Activated T-cell treated with anti-CD3 and anti-CD28 coated beads, Interleukin-2, amount 50 U/mL, for 72 hours (primary cell): ENCODE results near the gene S1PR5. TPM values are rescaled to one million over a fixed set of nuclear protein-coding genes. Genes with fewer than 3 reads are reported as not detected.
"Not testable (repeated sequence)": the region's sequence is repeated elsewhere in the genome, so short reads cannot be mapped to it uniquely, and the experiment has no call there.

Source experiments
- ATAC-seq, 2 donors: fragments of 150-1000 bp; cut with Tn5 transposase; replicated peaks in 1 of 2; 2 replicates each; pipeline ENCODE4 v1.10.0; 2021; ENCODE audit warnings: moderate library complexity in 2 of 2, mild to moderate bottlenecking in 1 of 2
- DNase-seq, 2 donors: peaks; one replicate each; pipeline ENCODE4 v3.0.0; 2021 to 2022; ENCODE audit warnings: mixed read lengths in 1 of 2
- H3K27ac Mint-ChIP-seq: one replicate; pipeline ENCODE4 v1.8.0; 2022; ENCODE audit warnings: mild to moderate bottlenecking, moderate library complexity, mixed read lengths
- H3K27me3 Mint-ChIP-seq: one replicate; pipeline ENCODE4 v1.8.0; 2022; ENCODE audit warnings: low read depth, mixed read lengths
- H3K36me3 Mint-ChIP-seq, 2 donors: one replicate each; pipeline ENCODE4 v1.8.0; 2022; ENCODE audit warnings: mixed read lengths in 2 of 2, mild to moderate bottlenecking in 1 of 2; ENCODE audit not compliant: insufficient read depth in 2 of 2
- H3K4me1 Mint-ChIP-seq: one replicate; pipeline ENCODE4 v1.8.0; 2022; ENCODE audit warnings: low read depth, mixed read lengths
- H3K4me3 Mint-ChIP-seq, 2 donors: one replicate each; pipeline ENCODE4 v1.8.0; 2022; ENCODE audit warnings: mild to moderate bottlenecking in 2 of 2, mixed read lengths in 2 of 2, moderate library complexity in 2 of 2
- H3K9me3 Mint-ChIP-seq, 2 donors: one replicate each; pipeline ENCODE4 v1.8.0; 2022; ENCODE audit warnings: mixed read lengths in 2 of 2
- total RNA-seq, 2 donors: library from RNA; stranded (reverse); gene quantifications; one replicate each; pipeline ENCODE4 v1.2.3, GENCODE V29; 2022

The S1PR5 gene
- total RNA-seq, 2 donors from 2014 or later = 0.19 to 1.8 TPM

- Mint-ChIP-seq H3K36me3 (peaks cover 8 to 28% of the 10 kb centered on the region in 2 donors), H3K27me3 (no peaks in the 10 kb centered on the region), H3K4me3 (peak overlapping the region; percentile 52 to 81), H3K27ac (peak overlapping the region; percentile 43), H3K9me3 (no peaks in the 10 kb centered on the region), H3K4me1 (peaks cover 33% of the 10 kb centered on the region)
- DNase-seq (no peak), ATAC-seq (no peak)
Measured at GRCh38 chr19:10553087-10553667, 35.9 kb upstream of the S1PR5 start.

- Mint-ChIP-seq H3K36me3 (peaks cover 8 to 25% of the 10 kb centered on the region in 2 donors), H3K27ac (peak overlapping the region; percentile 33)
Measured at GRCh38 chr19:10552510-10553053, 35.3 kb upstream of the S1PR5 start.

GRCh38 chr19:10551698-10552301 lies 34.6 kb upstream of the S1PR5 start:
- peak; percentile 43 to 55 for DNase-seq
- Mint-ChIP-seq H3K36me3 (peaks cover 8 to 23% of the 10 kb centered on the region in 2 donors), H3K27me3 (no peaks in the 10 kb centered on the region), H3K4me1 (peaks cover 29% of the 10 kb centered on the region), H3K9me3 (no peaks in the 10 kb centered on the region), H3K4me3 (peak overlapping the region in 1 of 2 donors; percentile 45), H3K27ac (no peak overlapping the region)
- ATAC-seq = peak in 1 of 2 donors; percentile 16

More at GRCh38 chr19:10552510-10553053, 35.3 kb upstream of the S1PR5 start:
- Mint-ChIP-seq H3K4me3 (peak overlapping the region in 1 of 2 donors; percentile 81), H3K9me3 (no peaks in the 10 kb centered on the region), H3K27me3 (no peaks in the 10 kb centered on the region), H3K4me1 (peaks cover 29% of the 10 kb centered on the region)
- no peak for ATAC-seq
- DNase-seq = no peak

- H3K4me3 Mint-ChIP-seq, H3K9me3 Mint-ChIP-seq, DNase-seq, ATAC-seq, H3K27me3 Mint-ChIP-seq: not testable (repeated sequence)
- Mint-ChIP-seq H3K27ac (peak overlapping the region; percentile 18), H3K4me1 (peaks cover 29% of the 10 kb centered on the region), H3K36me3 (peaks cover 8 to 23% of the 10 kb centered on the region in 2 donors)
Measured at GRCh38 chr19:10551006-10551405, 33.8 kb upstream of the S1PR5 start.

- no peak for DNase-seq
- no peak for ATAC-seq
- H3K4me1 Mint-ChIP-seq = peaks cover 33% of the 10 kb centered on the region
- H3K9me3 Mint-ChIP-seq = no peaks in the 10 kb centered on the region
- peak overlapping the region; percentile 18 for H3K27ac Mint-ChIP-seq
- no peaks in the 10 kb centered on the region for H3K27me3 Mint-ChIP-seq
- peaks cover 5 to 23% of the 10 kb centered on the region in 2 donors for H3K36me3 Mint-ChIP-seq
- no peak overlapping the region for H3K4me3 Mint-ChIP-seq
Measured at GRCh38 chr19:10550336-10550735, 33.1 kb upstream of the S1PR5 start.

DNA sequence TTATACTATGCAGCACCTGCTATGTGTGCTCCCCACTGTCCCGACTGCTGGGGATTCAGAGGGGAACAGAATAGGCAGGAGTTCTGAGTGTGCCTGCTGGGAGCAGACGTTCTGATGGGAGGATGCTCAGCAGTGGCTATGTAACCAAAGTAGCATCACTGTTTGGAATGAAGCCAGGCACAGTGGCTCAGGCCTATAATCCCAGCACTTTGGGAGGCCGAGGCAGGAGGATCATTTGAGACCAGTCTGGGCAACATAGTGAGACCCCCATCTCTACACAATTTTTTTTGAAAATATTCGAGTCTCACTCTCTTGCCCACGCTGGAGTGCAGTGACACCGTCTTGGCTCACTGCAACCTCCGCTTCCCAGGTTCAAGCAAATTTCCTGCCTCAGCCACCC lies 32.5 kb upstream of the S1PR5 start:
- ATAC-seq = no peak
- no peaks in the 10 kb centered on the region for H3K27me3 Mint-ChIP-seq
- H3K27ac Mint-ChIP-seq = no peak overlapping the region
- peaks cover 35% of the 10 kb centered on the region for H3K4me1 Mint-ChIP-seq
- no peak for DNase-seq
- no peak overlapping the region for H3K4me3 Mint-ChIP-seq
- H3K9me3 Mint-ChIP-seq = no peaks in the 10 kb centered on the region
- H3K36me3 Mint-ChIP-seq = peaks cover 5 to 23% of the 10 kb centered on the region in 2 donors

DNA sequence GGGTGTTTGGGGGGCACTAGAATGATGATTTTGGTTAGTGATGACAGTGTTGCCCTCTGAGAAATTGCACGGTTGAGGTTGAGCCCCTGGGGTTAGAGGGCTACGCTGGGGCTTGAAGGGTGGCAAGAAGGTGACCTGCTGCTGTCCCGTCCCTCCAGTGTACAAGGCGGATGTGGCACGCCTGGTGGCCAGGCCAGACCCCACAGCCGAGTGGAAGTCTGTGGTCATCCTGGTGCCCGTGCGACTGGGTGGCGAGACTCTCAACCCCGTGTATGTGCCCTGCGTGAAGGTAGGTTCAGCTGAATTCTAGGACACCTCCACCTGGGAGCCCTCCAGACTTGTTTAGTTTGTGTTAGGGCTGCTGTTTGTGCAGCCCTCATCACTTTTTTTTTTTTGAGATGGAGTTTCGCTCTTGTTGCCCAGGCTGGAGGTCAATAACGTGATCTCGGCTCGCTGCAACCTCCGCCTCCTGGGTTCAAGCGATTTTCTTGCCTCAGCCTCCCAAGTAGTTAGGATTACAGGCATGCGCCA lies 31.6 kb upstream of the S1PR5 start:
- peaks cover 5 to 23% of the 10 kb centered on the region in 2 donors for H3K36me3 Mint-ChIP-seq
- no peak for ATAC-seq
- H3K27ac Mint-ChIP-seq = no peak overlapping the region
- no peaks in the 10 kb centered on the region for H3K9me3 Mint-ChIP-seq
- H3K4me1 Mint-ChIP-seq = peaks cover 31% of the 10 kb centered on the region
- no peak for DNase-seq
- no peaks in the 10 kb centered on the region for H3K27me3 Mint-ChIP-seq
- H3K4me3 Mint-ChIP-seq = no peak overlapping the region

DNA sequence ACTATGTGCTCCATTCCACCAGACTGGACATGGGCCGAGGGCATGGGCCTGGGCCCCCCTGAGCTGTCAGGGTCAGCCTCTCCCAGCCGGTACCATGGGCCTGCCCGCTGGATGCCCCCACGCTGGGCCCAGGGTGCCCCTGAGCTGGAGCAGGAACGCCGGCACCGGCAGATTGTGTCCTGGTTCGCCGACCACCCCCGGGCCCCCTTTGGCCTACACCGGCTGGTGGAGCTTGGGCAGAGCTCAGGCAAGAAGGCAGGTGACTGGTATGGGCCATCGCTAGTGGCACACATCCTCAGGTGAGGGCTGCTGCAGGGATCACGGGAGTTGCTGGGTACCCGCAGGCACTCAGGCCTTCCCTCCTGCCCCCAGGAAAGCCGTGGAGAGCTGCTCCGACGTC lies 29.6 kb upstream of the S1PR5 start:
- Mint-ChIP-seq H3K4me1 (peaks cover 17% of the 10 kb centered on the region), H3K9me3 (no peaks in the 10 kb centered on the region), H3K36me3 (peaks cover 0 to 11% of the 10 kb centered on the region in 2 donors), H3K27me3 (no peaks in the 10 kb centered on the region), H3K27ac (no peak overlapping the region), H3K4me3 (no peak overlapping the region)
- DNase-seq (no peak), ATAC-seq (no peak)

DNA sequence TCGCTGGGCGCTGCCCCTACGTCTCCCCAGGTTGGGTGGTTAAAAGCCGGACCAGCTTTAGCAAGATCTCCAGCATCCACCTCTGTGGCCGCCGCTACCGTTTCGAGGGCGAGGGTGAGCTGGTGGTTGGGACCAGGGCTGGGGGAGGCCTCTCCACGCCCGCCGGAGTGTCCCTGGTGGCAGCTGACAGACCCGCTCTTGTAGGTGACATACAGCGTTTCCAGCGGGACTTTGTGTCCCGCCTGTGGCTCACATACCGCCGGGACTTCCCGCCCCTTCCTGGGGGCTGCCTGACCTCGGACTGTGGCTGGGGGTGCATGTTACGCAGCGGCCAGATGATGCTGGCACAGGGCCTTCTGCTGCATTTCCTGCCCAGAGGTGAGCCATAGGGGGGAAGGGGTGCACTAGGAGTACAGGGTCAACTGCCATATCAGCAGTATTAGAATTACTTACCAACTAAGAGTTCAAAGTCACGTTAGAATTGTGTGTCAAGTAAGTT lies 27.6 kb upstream of the S1PR5 start:
- Mint-ChIP-seq H3K4me3 (peak overlapping the region; percentile 91), H3K36me3 (peaks cover 0 to 1% of the 10 kb centered on the region in 2 donors), H3K9me3 (no peaks in the 10 kb centered on the region), H3K27ac (peak overlapping the region; percentile 85), H3K4me1 (peaks cover 17% of the 10 kb centered on the region), H3K27me3 (peaks cover 10% of the 10 kb centered on the region)
- ATAC-seq = no peak
- DNase-seq = no peak

GRCh38 chr19:10544242-10544752 lies 27.1 kb upstream of the S1PR5 start:
- Mint-ChIP-seq H3K27ac (peak overlapping the region; percentile 85), H3K27me3 (peaks cover 13% of the 10 kb centered on the region), H3K36me3 (peaks cover 0 to 1% of the 10 kb centered on the region in 2 donors), H3K9me3 (no peaks in the 10 kb centered on the region), H3K4me3 (peak overlapping the region; percentile 91), H3K4me1 (peaks cover 17% of the 10 kb centered on the region)
- peak; percentile 30 to 34 for DNase-seq
- ATAC-seq = peak; percentile 23 to 45

DNA sequence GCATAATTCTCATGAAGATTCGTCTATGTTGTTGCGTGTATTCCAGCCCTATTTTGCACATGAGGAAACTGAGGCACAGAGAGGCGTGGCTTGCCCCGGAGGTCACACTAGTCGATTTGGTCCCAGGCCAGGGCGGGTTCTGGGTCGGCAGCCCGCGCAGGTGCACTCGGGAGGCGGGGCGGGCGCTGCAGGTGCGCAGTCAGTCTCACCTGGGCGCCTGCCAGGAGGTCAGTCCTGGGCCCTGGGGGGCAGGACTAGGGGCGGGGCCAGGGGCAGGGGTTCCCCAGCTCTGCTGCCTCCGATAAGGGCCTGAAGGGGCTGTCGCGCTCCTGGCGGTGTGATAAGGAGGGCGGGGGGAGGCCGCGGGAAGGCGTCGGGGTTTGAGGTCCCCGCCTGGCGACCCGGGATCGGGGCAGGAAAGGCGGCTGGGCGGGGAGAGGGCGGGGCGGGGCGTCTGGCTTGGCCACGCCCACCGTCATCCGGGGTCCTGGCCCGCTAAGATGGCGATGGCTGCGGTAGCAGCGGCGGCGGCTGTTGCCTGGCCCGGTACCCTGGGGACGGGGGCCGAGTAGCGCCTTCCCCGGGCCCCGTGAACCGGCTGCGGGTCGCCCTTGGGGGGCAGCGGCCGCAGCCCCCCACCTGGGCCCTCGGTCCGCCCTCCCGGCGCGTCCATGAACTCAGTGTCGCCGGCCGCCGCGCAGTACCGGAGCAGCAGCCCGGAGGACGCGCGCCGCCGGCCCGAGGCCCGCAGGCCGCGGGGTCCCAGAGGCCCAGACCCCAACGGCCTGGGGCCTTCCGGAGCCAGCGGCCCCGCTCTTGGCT lies 26.4 kb upstream of the S1PR5 start, which contains the start of gene ATG4D:
Gene ATG4D (plus strand): TSS at position 485 of the 822 bp plus-strand sequence. CDS start 187 bp downstream, at position 672.
- ATAC-seq = peak; percentile 88 to 91
- peak within 1 kb of the TSS; percentile 85 for H3K27ac Mint-ChIP-seq
- peaks cover 21% of the 10 kb centered on the region for H3K4me1 Mint-ChIP-seq
- peak; percentile 78 to 85 for DNase-seq
- H3K4me3 Mint-ChIP-seq = peak within 1 kb of the TSS; percentile 91
- no peaks in the 10 kb centered on the region for H3K9me3 Mint-ChIP-seq
- H3K36me3 Mint-ChIP-seq = peaks cover 0 to under 1% of the 10 kb centered on the region in 2 donors
- H3K27me3 Mint-ChIP-seq = peaks cover 18% of the 10 kb centered on the region

GRCh38 chr19:10543059-10543419 lies 25.8 kb upstream of the S1PR5 start:
- DNase-seq = no peak
- ATAC-seq = no peak
- H3K9me3 Mint-ChIP-seq = no peaks in the 10 kb centered on the region
- peak overlapping the region; percentile 79 to 82 for H3K4me3 Mint-ChIP-seq
- H3K27me3 Mint-ChIP-seq = peaks cover 24% of the 10 kb centered on the region
- H3K36me3 Mint-ChIP-seq = no peaks in the 10 kb centered on the region
- peak overlapping the region; percentile 34 for H3K27ac Mint-ChIP-seq
- peaks cover 22% of the 10 kb centered on the region for H3K4me1 Mint-ChIP-seq
